ENCODE results near the gene TMSB4X. TPM values are rescaled to one million over a fixed set of nuclear protein-coding genes. Genes with fewer than 3 reads are reported as not detected.
A peak's percentile ranks its signal among the peaks of the same experiment; 100 is the strongest.

The TMSB4X gene
- total and polyA plus RNA-seq, 2 donors (not counting 3 experiments of a cell fraction or from before 2014, with no cell fraction given) = 4,136 to 6,858 TPM

- FAIRE-seq = peak; percentile 8
- Histone ChIP-seq H3K9me1 (replicated peaks; ENCODE audit: control insufficient read depth, extremely low read depth, insufficient read depth, low read length) (no peaks in the 10 kb centered on the region), H3K9ac (replicated peaks; ENCODE audit: extremely low read depth, insufficient read depth, low read length) (no peak overlapping the region), H4K20me1 (replicated peaks; ENCODE audit: control insufficient read depth, extremely low read depth, insufficient read depth, low read length) (no peaks in the 10 kb centered on the region), H3K4me1 (ENCODE audit: control insufficient read depth, extremely low read depth, insufficient read depth, low read length) (no peaks in the 10 kb centered on the region), H3K9me3 (replicated peaks; ENCODE audit: control insufficient read depth, insufficient read depth, low read length) (no peaks in the 10 kb centered on the region), H3K27ac (ENCODE audit: insufficient read depth, low read depth, low read length) (no peak overlapping the region), H3K4me2 (ENCODE audit: insufficient read depth, low read length) (no peak overlapping the region), H3K36me3 (ENCODE audit: control insufficient read depth in 2 of 2, extremely low read depth in 1 of 2, insufficient read depth in 2 of 2, low read length in 2 of 2) (no peaks in the 10 kb centered on the region), H3K27me3 (ENCODE audit: control insufficient read depth in 2 of 2, insufficient read depth in 2 of 2, low read length in 2 of 2) (no peaks in the 10 kb centered on the region), H3K4me3 (replicated peaks in 1 of 3; ENCODE audit: insufficient read depth in 1 of 3, low read depth in 1 of 3, low read length in 3 of 3) (no peak overlapping the region), H2AFZ (ENCODE audit: low read depth, low read length) (no peak overlapping the region), H3K79me2 (ENCODE audit: control insufficient read depth, insufficient read depth, low read length) (no peaks in the 10 kb centered on the region)
- ChIA-PET CTCF (no interaction called here), POLR2A (interaction anchor here (0.6 kb wide), 1 partner anchor 217 kb away, joined by 3 read pairs; no protein-coding TSS in a partner anchor)
- intact Hi-C loops (cut with micrococcal nuclease) = no loop called here
- peak; percentile 31 for DNase-seq (ENCODE audit: low read depth, low spot score)
- dilution Hi-C loops (cut with MboI; ENCODE audit: extremely low pct_ligation_motif_present, low sequenced_read_pairs) = no loop called here
- TF ChIP-seq CTCF (IDR thresholded peaks at IDR 0.05; ENCODE audit: extremely low read depth in 1 of 2, insufficient read depth in 1 of 2, low read depth in 1 of 2, low read length in 2 of 2) (no peak), EZH2 (IDR thresholded peaks at IDR 0.05; ENCODE audit: borderline replicate concordance, low read depth, low read length, severe bottlenecking) (no peak), JUN (IDR thresholded peaks at IDR 0.05; ENCODE audit: borderline replicate concordance, insufficient read depth, insufficient read length, low read depth) (no peak), POLR2A (IDR thresholded peaks at IDR 0.05; ENCODE audit: low read depth, low read length) (no peak), MYC (IDR thresholded peaks at IDR 0.05; ENCODE audit: low read depth, low read length) (no peak), FOS (IDR thresholded peaks at IDR 0.05; ENCODE audit: borderline replicate concordance, insufficient read depth, low read length) (no peak), GATA2 (IDR thresholded peaks at IDR 0.05; ENCODE audit: insufficient read depth, insufficient read length, low read depth, low read length) (no peak), POLR2AphosphoS5 (IDR thresholded peaks at IDR 0.05; ENCODE audit: insufficient read depth, low read depth, low read length) (no peak)
- TF ChIP-seq, protein P1, sequence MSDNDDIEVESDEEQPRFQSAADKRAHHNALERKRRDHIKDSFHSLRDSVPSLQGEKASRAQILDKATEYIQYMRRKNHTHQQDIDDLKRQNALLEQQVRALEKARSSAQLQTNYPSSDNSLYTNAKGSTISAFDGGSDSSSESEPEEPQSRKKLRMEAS (IDR thresholded peaks at IDR 0.05; ENCODE audit: insufficient read depth, insufficient read length) = no peak
- BruUV-seq (replicated peaks) = no TSS peak
Measured at GRCh38 chrX:13007519-13008188, 32.7 kb downstream of the TMSB4X start.

Data from endothelial cell of umbilical vein (primary cell).